Left lung (tissue), 10 donors: Measurements from ENCODE around the gene TBX3. TPM values are rescaled to one million over a fixed set of nuclear protein-coding genes. Genes with fewer than 3 reads are reported as not detected.
A peak's percentile ranks its signal among the peaks of the same experiment; 100 is the strongest.

Source experiments
- ATAC-seq: fragments of 200-7000 bp; cut with Tn5 transposase; one replicate; pipeline ENCODE4 v1.9.1; 2020; ENCODE audit warnings: moderate library complexity
- DNase-seq, 4 donors: peaks; one replicate each; pipeline ENCODE4 v3.0.0-alpha.2; 2013 to 2020
- H3K27ac ChIP-seq, 2 donors: fragments of 200-600 bp; sonication (generic) in 1 of 2; one replicate each; pipeline versions ENCODE4 v1.5.0 to v1.8.0; 2020 to 2021
- H3K27me3 ChIP-seq, 2 donors: fragments of 200-600 bp; sonication (generic) in 1 of 2; one replicate each; pipeline versions ENCODE4 v1.5.0 to v1.8.0; 2020 to 2021
- H3K36me3 ChIP-seq, 2 donors: fragments of 200-600 bp; sonication (generic) in 1 of 2; one replicate each; pipeline versions ENCODE4 v1.5.0 to v1.8.0; 2020 to 2021
- H3K4me1 ChIP-seq, 2 donors: fragments of 200-600 bp; one replicate each; pipeline ENCODE4 v1.8.0; 2021
- H3K4me3 ChIP-seq, 2 donors: fragments of 200-600 bp; sonication (generic) in 1 of 2; one replicate each; pipeline versions ENCODE4 v1.5.0 to v1.8.0; 2020 to 2021; ENCODE audit warnings: mild to moderate bottlenecking in 1 of 2
- H3K9me3 ChIP-seq, 2 donors: fragments of 200-600 bp; sonication (generic) in 1 of 2; one replicate each; pipeline versions ENCODE4 v1.5.0 to v1.8.0; 2020 to 2021
- intact Hi-C, 2 donors: fragments of 100-400 bp; cut with DNase I; formaldehyde crosslinking; loops; one replicate each; pipeline versions ENCODE4 v1.11.2 to v1.14.2; 2022
- polyA plus RNA-seq, 6 donors: library from polyadenylated mRNA; unstranded; fragments of 120-200 nt; gene quantifications; one replicate each; pipeline ENCODE4 v1.2.1, GENCODE V29; 2013; ENCODE audit not compliant: insufficient read length in 6 of 6
- total RNA-seq, 2 donors: library from RNA; stranded (reverse); fragmentation: NEBNext Ultra II Directional; extraction: Animal tissue kit (Norgen Biotek cat#: 25700); gene quantifications; one replicate each; pipeline ENCODE4 v1.2.1, GENCODE V29; 2021
- TF ChIP-seq, protein P1 (sequence below), 2 donors: fragments of 200-600 bp; sonication (generic) in 1 of 2; IDR thresholded peaks; one replicate each; pipeline versions ENCODE4 v1.5.0 to v1.8.0; 2021; ENCODE audit warnings: antibody characterized with exemption in 2 of 2
- donor health status: DM: no; HTN: yes; CAD: no.
- donor health status: DM: no; HTN: no; CAD: no.

TBX3 gene
- total and polyA plus RNA-seq, 8 donors, result 28.3 to 109 (median 104) TPM

- peaks cover 39 to 100% of the 10 kb centered on the region in 2 donors for H3K27me3 ChIP-seq
- TF ChIP-seq, protein P1, sequence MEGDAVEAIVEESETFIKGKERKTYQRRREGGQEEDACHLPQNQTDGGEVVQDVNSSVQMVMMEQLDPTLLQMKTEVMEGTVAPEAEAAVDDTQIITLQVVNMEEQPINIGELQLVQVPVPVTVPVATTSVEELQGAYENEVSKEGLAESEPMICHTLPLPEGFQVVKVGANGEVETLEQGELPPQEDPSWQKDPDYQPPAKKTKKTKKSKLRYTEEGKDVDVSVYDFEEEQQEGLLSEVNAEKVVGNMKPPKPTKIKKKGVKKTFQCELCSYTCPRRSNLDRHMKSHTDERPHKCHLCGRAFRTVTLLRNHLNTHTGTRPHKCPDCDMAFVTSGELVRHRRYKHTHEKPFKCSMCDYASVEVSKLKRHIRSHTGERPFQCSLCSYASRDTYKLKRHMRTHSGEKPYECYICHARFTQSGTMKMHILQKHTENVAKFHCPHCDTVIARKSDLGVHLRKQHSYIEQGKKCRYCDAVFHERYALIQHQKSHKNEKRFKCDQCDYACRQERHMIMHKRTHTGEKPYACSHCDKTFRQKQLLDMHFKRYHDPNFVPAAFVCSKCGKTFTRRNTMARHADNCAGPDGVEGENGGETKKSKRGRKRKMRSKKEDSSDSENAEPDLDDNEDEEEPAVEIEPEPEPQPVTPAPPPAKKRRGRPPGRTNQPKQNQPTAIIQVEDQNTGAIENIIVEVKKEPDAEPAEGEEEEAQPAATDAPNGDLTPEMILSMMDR (IDR thresholded peaks at IDR 0.05), result no peak
- peaks cover 0 to 19% of the 10 kb centered on the region in 2 donors for H3K4me1 ChIP-seq
- no peak overlapping the region for H3K4me3 ChIP-seq
- DNase-seq (no peak), ATAC-seq (no peak)
- intact Hi-C loops, result no loop called here
- no peaks in the 10 kb centered on the region for H3K9me3 ChIP-seq
- H3K27ac ChIP-seq, result peak overlapping the region in 1 of 2 donors; percentile 91
- no peaks in the 10 kb centered on the region for H3K36me3 ChIP-seq
Observed at GRCh38 chr12:114685869-114686268, 1.9 kb upstream of the TBX3 start.

DNA sequence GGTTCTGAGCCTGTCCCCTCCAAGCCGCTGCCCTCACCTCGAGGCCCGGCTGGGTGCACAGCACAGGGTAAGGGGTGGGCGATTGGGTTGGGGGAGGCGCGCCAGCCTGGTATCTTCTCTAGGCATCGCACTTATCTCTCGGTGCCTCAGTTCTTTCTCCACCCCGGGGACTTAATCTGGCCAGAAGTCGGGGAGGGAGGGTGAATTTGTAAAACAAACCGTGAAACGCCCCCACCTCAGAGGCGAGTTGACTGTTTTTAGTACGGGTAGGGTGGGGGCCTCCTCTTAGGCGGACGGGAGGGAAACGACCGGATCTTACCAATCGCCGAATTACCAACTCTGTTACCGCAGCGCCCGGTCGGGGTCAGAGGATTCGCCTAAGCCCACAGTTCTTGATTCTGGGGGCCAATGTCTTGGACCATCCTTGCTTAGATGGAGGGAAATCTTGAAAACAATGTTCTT lies 1.4 kb upstream of the TBX3 start:
- Histone ChIP-seq H3K4me3 (peak overlapping the region in 1 of 2 donors; percentile 49), H3K9me3 (no peaks in the 10 kb centered on the region), H3K27ac (peak overlapping the region; percentile 84 to 91), H3K4me1 (peaks cover 0 to 19% of the 10 kb centered on the region in 2 donors), H3K36me3 (no peaks in the 10 kb centered on the region), H3K27me3 (peaks cover 41 to 100% of the 10 kb centered on the region in 2 donors)
- no peak for ATAC-seq
- no peak for DNase-seq
- TF ChIP-seq, protein P1 (IDR thresholded peaks at IDR 0.05), result no peak
- intact Hi-C loops, result no loop called here

- peak overlapping the region; percentile 40 to 49 for H3K4me3 ChIP-seq
- intact Hi-C loops, result no loop called here
- DNase-seq (no peak), ATAC-seq (no peak)
- TF ChIP-seq, protein P1 (IDR thresholded peaks at IDR 0.05), result no peak
- no peaks in the 10 kb centered on the region for H3K9me3 ChIP-seq
- H3K36me3 ChIP-seq, result no peaks in the 10 kb centered on the region
- peaks cover 0 to 19% of the 10 kb centered on the region in 2 donors for H3K4me1 ChIP-seq
- H3K27ac ChIP-seq, result peak overlapping the region; percentile 84 to 91
- peaks cover 41 to 100% of the 10 kb centered on the region in 2 donors for H3K27me3 ChIP-seq
Observed at GRCh38 chr12:114684870-114685273, 897 bp upstream of the TBX3 start.

GRCh38 chr12:114683709-114684097 lies 272 bp downstream of the TBX3 start:
- DNase-seq (no peak), ATAC-seq (no peak)
- intact Hi-C loops, result no loop called here
- Histone ChIP-seq H3K4me3 (peak overlapping the region; percentile 40 to 49), H3K4me1 (peaks cover 0 to 19% of the 10 kb centered on the region in 2 donors), H3K27me3 (peaks cover 41 to 99% of the 10 kb centered on the region in 2 donors), H3K36me3 (no peaks in the 10 kb centered on the region), H3K9me3 (no peaks in the 10 kb centered on the region), H3K27ac (peak overlapping the region; percentile 84 to 91)
- TF ChIP-seq, protein P1 (IDR thresholded peaks at IDR 0.05), result no peak

DNA sequence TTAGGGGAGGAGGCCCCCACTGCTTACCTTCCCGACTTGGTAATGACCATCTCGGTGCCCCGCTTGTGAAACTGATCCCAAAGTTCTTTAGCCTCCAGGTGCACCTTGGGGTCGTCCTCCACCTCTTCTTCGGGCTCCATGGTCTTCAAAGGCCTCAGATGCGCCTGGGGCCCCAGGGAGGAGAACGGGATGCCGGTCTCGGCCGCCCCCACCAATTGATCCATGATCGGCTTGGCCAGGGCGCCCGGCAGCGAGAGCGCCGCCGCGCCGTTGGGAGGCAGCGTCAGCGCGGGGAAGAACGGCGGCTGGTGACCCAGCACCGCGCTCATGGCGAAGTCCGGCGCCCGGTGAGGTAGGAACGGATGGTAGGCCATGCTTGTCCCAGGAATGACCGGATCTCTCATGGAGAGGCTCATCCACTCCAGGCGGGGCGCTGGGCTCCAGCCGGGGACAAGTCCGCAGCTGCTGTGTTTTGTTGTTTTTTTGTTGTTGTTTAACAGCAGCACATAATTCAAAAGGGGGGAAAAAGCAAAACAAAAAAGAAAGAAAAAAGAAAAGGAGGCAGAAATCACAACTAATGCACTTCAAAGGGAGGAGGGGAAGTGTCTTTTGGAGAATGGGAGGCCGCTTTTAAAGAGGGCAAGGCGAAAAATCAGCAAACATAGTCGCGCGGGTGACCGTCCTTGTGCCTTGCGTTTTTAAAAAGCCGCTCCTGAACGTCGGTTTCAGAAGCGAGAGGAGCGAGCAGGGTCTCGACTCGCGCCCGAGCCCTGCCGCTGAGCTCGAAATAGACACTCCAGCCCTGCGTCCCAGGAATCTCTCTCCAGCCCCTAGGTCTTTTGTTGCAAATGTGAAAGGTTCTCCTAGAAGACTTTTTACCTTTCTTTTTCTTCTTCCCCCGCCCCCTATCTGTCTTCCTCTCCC lies 928 bp downstream of the TBX3 start:
- no peak for ATAC-seq
- no peak for DNase-seq
- H3K27me3 ChIP-seq, result peaks cover 38 to 99% of the 10 kb centered on the region in 2 donors

More for the DNA sequence above, 928 bp downstream of the TBX3 start:
- Histone ChIP-seq H3K4me1 (peaks cover 0 to 19% of the 10 kb centered on the region in 2 donors), H3K9me3 (no peaks in the 10 kb centered on the region), H3K27ac (peak overlapping the region; percentile 84 to 91), H3K36me3 (no peaks in the 10 kb centered on the region), H3K4me3 (peak overlapping the region; percentile 40 to 49)
- intact Hi-C loops, result no loop called here
- TF ChIP-seq, protein P1 (IDR thresholded peaks at IDR 0.05), result no peak
